Neural cell (in vitro differentiated cells): ENCODE results near the gene DEFB126. TPM values are rescaled to one million over a fixed set of nuclear protein-coding genes. Genes with fewer than 3 reads are reported as not detected.

Experiments used
- H2AFZ ChIP-seq: fragments of 200-600, 300-800 bp; sonication (generic), shearing (Covaris generic); 2 replicates; pipeline ENCODE4 v1.6.0; 2014; ENCODE audit warnings: low read depth, mild to moderate bottlenecking, antibody characterized with exemption, low read length, moderate library complexity
- H3F3A ChIP-seq: fragments of 200-600 bp; shearing (Covaris generic); 2 replicates; pipeline ENCODE4 v1.6.1; 2016; ENCODE audit warnings: mild to moderate bottlenecking, moderate library complexity, mixed read lengths, antibody characterized with exemption, low read length; ENCODE audit not compliant: insufficient read depth, poor library complexity, severe bottlenecking
- H3K27ac ChIP-seq: fragments of 200-600, 300-800 bp; sonication (generic), shearing (Covaris generic); 2 replicates; pipeline ENCODE4 v1.5.1; 2014; ENCODE audit warnings: mild to moderate bottlenecking, low read length, moderate library complexity
- H3K27me3 ChIP-seq: fragments of 300-800, 200-600 bp; sonication (generic), shearing (Covaris generic); 2 replicates; pipeline ENCODE4 v1.6.0; 2014; ENCODE audit warnings: mild to moderate bottlenecking, low read depth, low read length, moderate library complexity; ENCODE audit not compliant: insufficient read depth
- H3K36me3 ChIP-seq: fragments of 300-800, 200-600 bp; sonication (generic), shearing (Covaris generic); 2 replicates; pipeline ENCODE4 v1.5.1; 2014; ENCODE audit warnings: mild to moderate bottlenecking, antibody characterized with exemption, low read length, moderate library complexity; ENCODE audit not compliant: insufficient read depth
- H3K4me2 ChIP-seq: fragments of 300-800, 200-600 bp; sonication (generic), shearing (Covaris generic); 2 replicates; pipeline ENCODE4 v1.6.0; 2014; ENCODE audit warnings: mild to moderate bottlenecking, low read length
- H3K4me3 ChIP-seq: fragments of 300-800, 200-600 bp; sonication (generic), shearing (Covaris generic); 2 replicates; pipeline ENCODE4 v1.5.1; 2014; ENCODE audit warnings: mild to moderate bottlenecking, low read length, moderate library complexity
- H3K79me2 ChIP-seq: fragments of 200-600 bp; shearing (Covaris generic); replicated peaks from 2 replicates; pipeline ENCODE4 v1.6.0; 2014; ENCODE audit warnings: mild to moderate bottlenecking, low read length, moderate library complexity; ENCODE audit not compliant: insufficient read depth
- H3K9ac ChIP-seq: fragments of 300-800, 200-600 bp; sonication (generic), shearing (Covaris generic); 2 replicates; pipeline ENCODE4 v1.6.1; 2016; ENCODE audit warnings: mild to moderate bottlenecking, low read length, mixed read lengths
- H3K9me2 ChIP-seq: fragments of 200-600 bp; shearing (Covaris generic); 2 replicates; pipeline ENCODE4 v1.6.1; 2016; ENCODE audit warnings: mild to moderate bottlenecking, low read length, mixed read lengths; ENCODE audit not compliant: insufficient read depth
- H3K9me3 ChIP-seq: fragments of 200-600, 300-800 bp; sonication (generic), shearing (Covaris generic); 2 replicates; pipeline ENCODE4 v1.6.1; 2016; ENCODE audit warnings: mild to moderate bottlenecking, mixed run types, low read length, moderate library complexity, mixed read lengths
- H4K20me1 ChIP-seq: fragments of 200-600 bp; shearing (Covaris generic); 2 replicates; pipeline ENCODE4 v1.6.1; 2016; ENCODE audit warnings: mild to moderate bottlenecking, mixed run types; ENCODE audit not compliant: insufficient read depth
- CTCF ChIP-seq: fragments of 450-650 bp; IDR thresholded peaks from 2 replicates; pipeline ENCODE4 v1.5.1; 2014; ENCODE audit warnings: antibody characterized with exemption, mild to moderate bottlenecking, moderate library complexity; ENCODE audit not compliant: poor library complexity, severe bottlenecking
- EP300 ChIP-seq: fragments of 450-650 bp; conservative IDR thresholded peaks from 2 replicates; pipeline ENCODE4 v1.6.1; 2014; ENCODE audit warnings: antibody characterized with exemption, mild to moderate bottlenecking, moderate library complexity; ENCODE audit not compliant: poor library complexity, severe bottlenecking
- EZH2 ChIP-seq: fragments of 200-600, 300-800 bp; shearing (Covaris generic), sonication (generic); IDR thresholded peaks from 2 replicates; pipeline ENCODE4 v1.6.1; 2014; ENCODE audit warnings: antibody characterized with exemption, low read length, borderline replicate concordance, mild to moderate bottlenecking; ENCODE audit not compliant: insufficient read depth, poor library complexity, severe bottlenecking
- MXI1 ChIP-seq: fragments of 450-650 bp; conservative IDR thresholded peaks from 2 replicates; pipeline ENCODE4 v1.6.1; 2014; ENCODE audit warnings: antibody characterized with exemption, mild to moderate bottlenecking; ENCODE audit not compliant: poor library complexity, severe bottlenecking
- POLR2AphosphoS5 ChIP-seq: IDR thresholded peaks from 2 replicates; pipeline ENCODE4 v1.6.1; 2012
- RAD21 ChIP-seq: fragments of 450-650 bp; conservative IDR thresholded peaks from 2 replicates; pipeline ENCODE4 v1.6.1; 2014; ENCODE audit warnings: antibody characterized with exemption, mild to moderate bottlenecking, moderate library complexity
- REST ChIP-seq: IDR thresholded peaks from 2 replicates; pipeline ENCODE4 v1.6.1; 2012; ENCODE audit warnings: borderline replicate concordance
- SMC3 ChIP-seq: fragments of 450-650 bp; conservative IDR thresholded peaks from 2 replicates; pipeline ENCODE4 v1.6.1; 2014; ENCODE audit warnings: antibody characterized with exemption, mild to moderate bottlenecking, moderate library complexity; ENCODE audit not compliant: poor library complexity
- TAF1 ChIP-seq: IDR thresholded peaks from 2 replicates; pipeline ENCODE4 v1.6.1; 2012; ENCODE audit warnings: low read depth
- polyA plus RNA-seq: library from polyadenylated mRNA; depleted of rRNA; stranded (reverse); fragments of >200 nt; gene quantifications from 2 replicates; pipeline ENCODE4 v1.2.3, GENCODE V29; 2014

The DEFB126 gene
- polyA plus RNA-seq, 1 donor from 2014 or later: not detected

- Histone ChIP-seq H4K20me1 (no peaks in the 10 kb centered on the region), H3K4me2 (no peak overlapping the region), H2AFZ (no peak overlapping the region), H3F3A (no peaks in the 10 kb centered on the region), H3K36me3 (no peaks in the 10 kb centered on the region), H3K79me2 (no peaks in the 10 kb centered on the region), H3K4me3 (no peak overlapping the region), H3K9me3 (no peaks in the 10 kb centered on the region), H3K9ac (no peak overlapping the region), H3K27ac (no peak overlapping the region), H3K9me2 (no peaks in the 10 kb centered on the region), H3K27me3 (peaks cover 2% of the 10 kb centered on the region)
- TF ChIP-seq EP300: no peak
- no peak for TF ChIP-seq TAF1
- TF ChIP-seq REST: no peak
- no peak for TF ChIP-seq MXI1
- TF ChIP-seq POLR2AphosphoS5: no peak
- no peak for TF ChIP-seq CTCF
- TF ChIP-seq RAD21: no peak
- TF ChIP-seq EZH2: no peak
- no peak for TF ChIP-seq SMC3
Measured at GRCh38 chr20:164618-165017, 22.2 kb downstream of the DEFB126 start.

GRCh38 chr20:168876-169275, 26.5 kb downstream of the DEFB126 start:
- no peak overlapping the region for H3K4me2 ChIP-seq
- no peak overlapping the region for H3K27ac ChIP-seq
- H3K9ac ChIP-seq: no peak overlapping the region
- H3K9me3 ChIP-seq: no peaks in the 10 kb centered on the region
- no peaks in the 10 kb centered on the region for H3K79me2 ChIP-seq
- no peaks in the 10 kb centered on the region for H3F3A ChIP-seq
- no peaks in the 10 kb centered on the region for H3K9me2 ChIP-seq
- H4K20me1 ChIP-seq: no peaks in the 10 kb centered on the region
- H3K4me3 ChIP-seq: no peak overlapping the region
- TF ChIP-seq MXI1 (no peak), CTCF (no peak), REST (no peak), SMC3 (no peak), TAF1 (no peak), EP300 (no peak), POLR2AphosphoS5 (no peak), RAD21 (no peak), EZH2 (no peak)
- no peaks in the 10 kb centered on the region for H3K27me3 ChIP-seq
- H3K36me3 ChIP-seq: no peaks in the 10 kb centered on the region
- H2AFZ ChIP-seq: no peak overlapping the region
